ENCODE data around the gene KLHDC8A.

DNA sequence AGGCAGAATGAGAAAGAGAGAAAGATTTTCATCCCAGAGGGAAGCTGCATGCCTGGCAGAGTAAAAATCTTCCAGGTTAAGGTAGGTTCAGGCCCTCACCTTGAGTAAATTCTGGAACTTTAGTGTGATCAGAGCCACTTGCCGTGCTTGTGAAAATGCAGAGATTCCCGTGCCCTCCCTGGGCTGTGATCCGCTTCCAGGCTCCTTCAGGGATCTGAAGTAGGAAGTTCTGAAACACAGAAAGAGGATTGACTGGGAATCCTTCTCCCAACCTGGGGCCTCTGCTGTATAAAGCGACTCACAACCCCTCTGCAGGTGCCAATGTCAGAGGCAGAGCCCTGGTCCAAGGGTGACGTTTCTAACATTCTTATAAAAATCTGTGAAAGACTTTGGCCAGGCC lies 61.8 kb downstream of the KLHDC8A start:
- no peak for TF ChIP-seq CTCF (conservative IDR thresholded peaks at IDR 0.05; ENCODE audit: low read depth, low read length)
- no peak for TF ChIP-seq EZH2 (IDR thresholded peaks at IDR 0.05; ENCODE audit: borderline replicate concordance, low read depth, low read length, poor library complexity, severe bottlenecking)
